Smooth muscle cell of the brain vasculature (primary cell): Measurements from ENCODE around the gene GMPR.
A peak's percentile ranks its signal among the peaks of the same experiment; 100 is the strongest.

ENCODE experiments used
- DNase-seq: peaks from one replicate; pipeline ENCODE4 v3.0.0-alpha.2; 2012; ENCODE audit warnings: low read depth, low spot score

Gene GMPR

DNA sequence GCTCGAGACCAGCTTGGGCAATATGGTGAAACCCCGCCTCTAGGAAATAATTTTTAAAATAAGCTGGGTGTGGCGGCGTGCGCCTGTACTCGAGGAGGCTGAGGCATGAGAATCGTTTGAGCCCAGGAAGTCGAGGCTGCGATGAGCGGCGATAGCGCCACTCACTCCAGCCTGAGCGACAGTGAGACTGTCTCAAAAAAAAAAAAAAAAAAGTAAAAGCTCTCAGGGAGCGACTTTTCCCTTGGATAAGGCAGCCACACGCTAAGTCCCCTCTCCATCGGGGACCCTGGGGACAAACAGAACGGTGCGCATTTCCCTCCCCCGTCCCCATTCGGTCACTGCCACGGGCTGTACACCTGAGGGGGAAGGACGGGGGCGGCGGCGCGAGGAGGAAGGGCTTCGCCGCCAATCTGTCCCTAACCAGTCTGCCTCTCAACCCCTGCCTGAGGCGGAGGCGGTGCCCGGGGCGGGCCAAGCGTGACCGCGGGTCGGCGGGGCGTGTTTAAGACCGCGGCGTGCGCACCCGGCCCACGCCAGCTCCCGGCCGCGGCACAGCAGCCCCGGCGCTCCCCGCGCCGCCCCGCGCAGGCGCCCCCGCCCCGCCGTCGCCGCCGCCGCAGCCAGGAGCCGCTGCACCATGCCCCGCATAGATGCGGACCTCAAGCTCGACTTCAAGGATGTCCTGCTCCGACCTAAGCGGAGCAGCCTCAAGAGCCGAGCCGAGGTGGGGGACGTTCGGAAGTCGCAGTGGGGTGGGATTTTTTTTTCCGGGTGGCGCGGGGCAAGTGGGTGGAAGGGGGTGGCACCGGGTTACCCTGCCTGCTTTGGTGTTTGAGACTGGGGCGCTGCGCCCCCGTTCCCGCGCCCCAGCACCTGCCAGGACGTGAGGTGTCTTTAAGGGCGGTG, at the start of gene GMPR:
Gene GMPR, plus strand, starts transcription at position 531 of the 906 bp plus-strand sequence. Its CDS starts 107 bp downstream, at position 638.
- DNase-seq = no peak

DNA sequence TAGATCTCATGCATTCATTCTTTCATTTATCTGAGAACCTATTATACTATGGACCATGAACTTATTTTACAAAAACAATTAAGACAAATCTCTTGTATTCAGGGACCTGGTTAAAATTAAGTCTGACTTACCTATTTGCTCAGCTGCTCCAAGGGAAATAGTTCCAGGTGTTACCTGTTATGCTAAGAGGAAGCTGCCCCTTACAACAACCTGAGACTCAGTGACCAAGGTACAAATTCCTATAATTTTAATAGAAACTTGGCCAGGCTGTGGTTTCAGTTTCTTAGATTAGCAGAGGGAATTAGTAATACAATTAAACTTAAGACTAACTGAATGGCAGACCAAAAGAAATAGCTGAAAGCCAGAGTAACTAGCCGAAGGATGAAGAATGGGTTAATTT, 48.2 kb upstream of the GMPR start:
- DNase-seq = no peak

DNA sequence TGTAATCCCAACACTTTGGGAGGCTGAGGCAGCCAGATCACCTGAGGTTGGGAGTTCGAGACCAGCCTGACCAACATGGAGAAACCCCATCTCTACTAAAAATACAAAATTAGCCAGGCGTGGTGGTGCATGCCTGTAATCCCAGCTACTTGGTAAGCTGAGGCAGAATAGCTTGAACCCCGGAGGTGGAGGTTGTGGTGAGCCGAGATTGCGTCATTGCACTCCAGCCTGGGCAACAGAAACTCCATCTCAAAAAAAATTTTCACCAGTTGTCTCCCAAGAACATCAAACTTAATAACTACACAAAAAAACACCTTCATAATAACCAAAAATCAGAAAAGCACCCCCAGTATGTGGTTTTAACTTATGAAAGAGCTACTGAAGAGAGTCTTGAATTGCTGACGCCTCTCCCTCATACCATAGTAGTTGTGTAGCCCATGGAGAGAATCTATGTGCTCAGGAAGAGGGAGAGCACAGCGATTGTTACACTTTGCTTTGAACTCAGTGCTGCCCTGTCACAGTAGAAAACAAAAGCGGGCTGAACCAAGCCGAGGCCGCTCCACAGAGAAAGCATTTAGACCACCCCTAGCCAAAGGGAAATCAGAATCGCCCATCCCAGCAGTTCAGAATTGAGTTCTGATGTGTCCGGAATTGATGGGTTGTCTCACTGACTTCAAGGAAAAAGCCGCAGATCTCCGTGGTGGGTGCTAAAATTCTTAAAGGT, 42.0 kb upstream of the GMPR start:
- DNase-seq = no peak

DNA sequence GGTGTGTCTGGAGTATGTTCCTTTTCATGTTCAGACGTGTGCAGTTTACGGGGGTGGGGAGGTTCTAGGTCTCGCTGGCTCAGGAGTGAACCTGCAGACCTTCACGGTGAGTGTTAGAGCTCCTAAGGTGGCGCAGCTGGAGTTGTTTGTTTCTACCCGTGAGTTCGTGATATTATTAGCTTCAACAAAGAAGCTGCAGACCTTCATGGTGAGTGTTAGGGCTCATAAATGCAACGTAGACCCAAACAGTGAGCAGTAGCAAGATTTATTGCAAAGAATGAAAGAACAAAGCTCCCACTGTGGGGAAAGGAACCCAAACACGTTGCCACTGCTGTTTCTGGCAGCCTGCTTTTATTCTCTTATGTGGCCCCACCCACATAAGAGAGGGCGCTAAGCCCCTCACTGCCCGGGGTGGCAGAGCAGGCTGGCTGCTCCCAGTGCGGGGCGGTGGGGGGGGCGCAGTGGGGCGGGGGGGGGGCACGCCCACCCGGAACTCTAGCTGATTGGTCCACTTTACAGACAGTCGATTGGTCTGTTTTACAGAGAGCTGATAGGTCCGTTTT, 41.3 kb upstream of the GMPR start:
- DNase-seq = no peak

DNA sequence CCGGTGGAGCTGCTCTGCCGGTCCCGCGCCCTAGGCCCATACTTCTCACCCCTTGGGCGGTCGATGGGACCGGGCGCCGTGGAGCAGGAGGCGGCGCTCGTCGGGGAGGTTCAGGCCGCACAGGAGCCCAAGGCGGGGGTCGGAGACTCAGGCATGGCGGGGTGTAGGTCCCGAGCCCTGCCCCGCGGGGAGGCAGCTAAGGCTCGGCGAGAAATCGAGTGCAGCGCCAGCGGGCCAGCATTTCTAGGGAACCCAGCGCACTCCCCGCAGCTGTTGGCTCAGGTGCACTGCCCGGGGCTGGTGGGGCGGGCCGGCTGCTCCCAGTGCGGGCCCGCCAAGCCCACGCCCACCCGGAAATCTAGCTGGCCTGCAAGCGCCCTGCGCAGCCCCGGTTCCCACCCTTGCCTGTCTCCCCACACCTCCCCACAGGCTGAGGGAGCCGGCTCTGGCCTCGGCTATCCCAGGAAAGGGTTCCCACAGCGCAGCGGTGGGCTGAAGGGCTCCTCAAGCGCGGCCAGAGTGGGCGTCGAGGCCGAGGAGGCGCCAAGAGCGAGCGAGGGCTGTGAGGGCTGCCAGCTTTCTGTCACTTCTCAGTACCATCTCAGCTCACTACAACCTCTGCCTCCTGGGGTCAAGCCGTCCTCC, 40.2 kb upstream of the GMPR start:
- no peak for DNase-seq

DNA sequence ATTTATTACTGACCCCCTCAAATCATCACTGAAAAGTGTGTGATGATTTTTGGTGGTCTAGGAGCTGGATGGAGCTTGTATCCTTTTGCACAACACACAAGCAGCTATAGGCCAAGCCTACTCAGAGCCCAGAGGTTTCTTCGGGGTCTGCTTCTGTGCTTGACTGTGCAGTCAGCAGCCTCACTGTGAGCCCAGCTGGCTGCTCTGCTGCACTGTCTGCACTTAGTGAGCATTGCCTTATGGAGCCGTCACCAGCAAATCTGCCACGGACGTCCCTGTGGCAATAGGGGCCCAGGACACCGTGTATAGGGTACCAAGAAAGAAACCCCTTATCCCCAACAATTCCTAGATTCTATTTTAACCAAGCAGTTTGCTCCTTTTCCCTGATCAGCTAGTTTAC, 38.6 kb upstream of the GMPR start:
- DNase-seq = no peak

DNA sequence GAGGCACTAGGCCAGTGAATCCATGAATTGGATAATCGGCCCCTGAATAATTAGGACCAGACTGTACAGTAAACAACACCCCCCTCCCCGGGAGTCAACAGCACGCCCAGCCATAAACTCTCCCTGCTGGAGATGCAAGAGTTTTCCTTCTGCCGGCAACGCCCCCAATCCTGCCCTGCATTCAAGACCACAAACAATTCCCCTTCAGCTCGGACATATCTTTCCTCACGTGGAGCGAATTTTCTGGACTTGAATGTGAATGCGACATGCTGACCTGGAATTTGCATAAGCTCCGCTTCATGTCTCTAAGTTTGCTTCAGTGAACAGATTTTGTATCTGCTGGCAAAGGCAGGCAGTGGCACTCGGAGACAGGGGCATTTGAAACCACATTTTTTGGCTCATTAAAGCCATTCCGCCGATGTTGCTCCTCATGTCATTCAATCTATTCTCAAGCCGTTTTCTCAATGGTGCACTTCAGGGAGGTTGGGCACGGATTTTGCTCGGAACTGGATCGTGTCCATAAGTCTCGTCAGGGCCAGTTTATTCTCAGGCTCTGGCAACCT, 38.0 kb upstream of the GMPR start:
- DNase-seq = no peak

DNA sequence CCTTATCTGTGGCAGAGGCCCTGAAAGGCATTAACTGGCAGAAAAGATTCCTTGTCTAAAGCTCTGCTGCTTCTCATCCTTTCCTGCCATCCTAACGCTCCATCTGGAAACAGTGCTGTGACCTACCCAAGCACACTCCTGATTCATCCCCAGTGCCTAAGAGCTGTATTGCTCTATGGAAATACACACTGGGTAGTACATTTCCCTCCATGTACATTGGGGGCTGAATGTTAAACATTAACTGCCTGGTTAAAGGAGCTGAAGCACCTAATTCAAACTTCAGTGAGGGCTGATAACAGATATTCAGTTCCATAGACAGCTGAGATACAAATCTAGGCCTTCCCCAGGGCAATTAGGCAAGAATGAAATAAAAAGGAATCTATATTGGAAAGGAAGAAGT, 36.7 kb upstream of the GMPR start:
- DNase-seq = no peak

DNA sequence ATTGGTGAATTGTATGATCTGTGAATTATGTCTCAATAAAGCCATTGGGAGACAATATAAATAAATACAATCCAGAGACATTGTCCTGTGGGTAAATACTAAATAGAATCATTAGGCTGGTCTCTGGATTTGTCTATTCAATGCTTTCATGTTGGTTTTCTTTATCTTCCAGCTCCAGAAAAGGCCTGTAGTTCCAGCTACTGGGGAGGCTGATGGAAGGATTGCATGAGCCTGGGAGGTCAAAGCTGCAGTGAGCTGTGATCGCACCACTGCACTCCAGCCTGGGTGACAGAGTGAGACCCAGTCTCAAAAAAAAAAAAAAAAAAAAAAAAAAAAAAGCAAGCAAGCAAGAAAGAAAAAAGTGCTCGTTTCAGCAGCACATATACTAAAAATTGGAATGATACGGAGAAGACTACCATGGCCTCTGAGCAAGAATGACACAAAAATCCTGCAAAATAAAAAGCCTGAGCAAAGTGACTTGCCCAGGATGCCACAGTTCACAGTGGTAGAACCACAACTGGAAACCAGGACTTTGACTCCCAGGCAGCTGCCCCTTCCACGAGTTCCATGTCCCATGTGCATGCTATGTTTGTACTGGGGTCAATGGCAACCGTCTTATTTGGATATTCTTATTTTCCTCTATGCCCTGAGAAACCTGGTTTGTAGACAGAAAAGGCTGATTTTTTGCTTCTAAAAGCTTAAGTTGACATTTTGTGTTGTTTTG, 33.6 kb upstream of the GMPR start:
- no peak for DNase-seq

DNA sequence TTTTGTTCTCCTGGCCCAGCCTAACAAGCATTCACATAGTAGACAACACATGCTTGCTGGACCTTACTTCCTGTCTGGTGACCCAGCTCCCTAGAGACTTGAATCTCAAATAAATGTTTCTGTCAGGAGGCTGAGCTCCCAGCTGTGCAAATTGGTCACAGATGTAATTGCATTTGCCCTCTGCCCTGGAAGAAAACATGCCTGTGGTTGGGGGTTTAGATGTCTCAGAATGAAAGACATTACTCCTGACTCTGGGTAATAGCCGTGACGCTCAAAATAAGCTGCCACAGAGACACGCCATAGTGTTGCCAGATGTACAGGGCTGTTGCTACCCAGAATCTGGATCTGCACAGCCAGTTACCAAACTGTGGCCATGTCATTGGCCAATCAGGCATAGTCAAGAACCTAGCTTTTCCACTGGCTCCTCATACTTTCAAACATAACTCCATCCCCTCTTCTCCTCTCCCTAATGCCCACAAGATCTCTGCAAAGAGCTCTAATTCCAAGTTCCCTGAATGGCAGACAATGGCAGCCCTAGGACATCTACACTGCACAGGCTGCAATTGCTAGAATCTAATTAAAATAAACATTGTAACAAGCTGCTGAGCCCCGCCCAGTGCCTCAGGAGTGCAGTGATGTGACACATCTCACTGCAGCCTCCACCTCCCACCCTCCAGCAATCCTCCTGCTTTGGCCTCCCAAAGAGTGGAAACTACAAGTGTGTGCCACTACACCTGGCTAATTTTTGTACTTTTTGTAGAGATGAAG, 32.8 kb upstream of the GMPR start:
- DNase-seq = peak; percentile 98

DNA sequence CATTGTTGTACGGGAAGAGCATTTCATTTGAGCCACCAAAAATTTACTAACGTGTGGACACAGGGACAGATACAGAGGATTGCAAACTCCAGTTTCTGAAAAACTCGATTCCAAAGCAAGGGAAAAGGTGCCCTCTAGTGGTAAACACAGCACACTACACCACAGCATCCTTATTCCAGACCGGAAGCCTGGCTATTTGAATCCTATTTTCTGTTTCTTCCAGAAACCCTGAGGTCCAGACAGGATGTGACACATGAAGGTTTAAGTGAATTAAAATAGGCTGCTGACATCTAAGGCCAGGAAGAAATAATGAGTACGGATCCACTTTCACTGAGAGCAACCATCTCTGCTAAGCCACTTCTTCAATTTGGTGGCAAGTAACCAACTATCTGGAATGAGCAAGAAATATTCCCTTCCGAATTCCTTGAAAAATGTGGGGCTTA, 31.8 kb upstream of the GMPR start:
- DNase-seq = peak; percentile 55

DNA sequence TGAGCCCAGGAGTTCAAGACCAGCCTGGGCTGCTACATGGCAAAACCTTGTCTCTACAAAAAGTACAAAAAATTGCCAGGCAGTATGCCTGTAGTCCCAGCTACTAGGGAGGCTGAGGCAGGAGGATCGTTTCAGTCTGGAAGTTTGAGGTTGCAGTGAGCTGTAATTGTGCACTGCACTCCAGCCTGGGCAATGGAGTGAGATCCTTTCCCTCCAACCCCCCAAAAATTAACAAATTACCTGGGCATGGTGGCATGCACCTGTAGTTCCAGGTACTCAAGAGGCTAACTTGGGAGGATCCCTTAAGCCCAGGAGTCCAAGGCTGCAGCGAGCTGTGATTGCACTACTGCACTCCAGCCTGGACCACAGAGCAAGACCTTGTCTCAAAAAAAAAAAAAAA, 29.4 kb upstream of the GMPR start:
- DNase-seq = no peak

DNA sequence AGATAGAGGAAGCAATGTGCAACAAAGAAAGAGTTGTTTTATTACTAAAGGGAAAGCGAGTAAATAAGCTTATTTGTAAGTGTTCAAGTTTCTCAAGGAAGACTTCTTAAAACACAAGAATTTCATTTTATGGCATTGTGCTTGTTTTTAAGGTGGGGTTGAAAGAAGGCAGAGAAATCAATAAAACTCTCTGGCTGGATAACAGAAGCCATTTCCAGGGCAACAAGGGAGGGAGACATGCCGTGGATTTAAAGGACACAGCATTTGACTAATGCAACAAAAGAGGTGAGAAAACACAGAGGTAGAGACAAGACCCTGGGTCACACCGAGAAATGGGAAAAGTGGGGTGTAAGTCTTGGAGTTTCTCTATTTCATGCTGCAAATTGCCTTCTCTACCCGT, 28.8 kb upstream of the GMPR start:
- DNase-seq = no peak

DNA sequence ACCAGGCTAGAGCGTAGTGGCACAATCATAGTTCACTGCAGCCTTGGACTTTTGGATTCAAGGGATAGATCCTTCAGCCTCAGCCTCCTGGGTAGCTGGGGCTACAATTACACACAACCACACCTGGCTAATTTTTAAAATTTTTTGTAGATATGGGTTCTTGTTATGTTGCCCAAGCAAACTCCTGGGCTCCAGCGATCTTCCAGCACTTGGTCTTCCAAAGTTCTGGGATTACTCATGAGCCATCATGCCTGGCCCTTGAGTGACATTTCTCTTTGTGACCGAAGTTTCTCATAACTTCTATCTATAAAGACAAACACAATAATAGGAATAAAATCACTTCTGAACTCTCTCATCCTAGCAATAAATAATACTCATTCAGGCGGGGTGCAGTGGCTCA, 26.1 kb upstream of the GMPR start:
- no peak for DNase-seq

DNA sequence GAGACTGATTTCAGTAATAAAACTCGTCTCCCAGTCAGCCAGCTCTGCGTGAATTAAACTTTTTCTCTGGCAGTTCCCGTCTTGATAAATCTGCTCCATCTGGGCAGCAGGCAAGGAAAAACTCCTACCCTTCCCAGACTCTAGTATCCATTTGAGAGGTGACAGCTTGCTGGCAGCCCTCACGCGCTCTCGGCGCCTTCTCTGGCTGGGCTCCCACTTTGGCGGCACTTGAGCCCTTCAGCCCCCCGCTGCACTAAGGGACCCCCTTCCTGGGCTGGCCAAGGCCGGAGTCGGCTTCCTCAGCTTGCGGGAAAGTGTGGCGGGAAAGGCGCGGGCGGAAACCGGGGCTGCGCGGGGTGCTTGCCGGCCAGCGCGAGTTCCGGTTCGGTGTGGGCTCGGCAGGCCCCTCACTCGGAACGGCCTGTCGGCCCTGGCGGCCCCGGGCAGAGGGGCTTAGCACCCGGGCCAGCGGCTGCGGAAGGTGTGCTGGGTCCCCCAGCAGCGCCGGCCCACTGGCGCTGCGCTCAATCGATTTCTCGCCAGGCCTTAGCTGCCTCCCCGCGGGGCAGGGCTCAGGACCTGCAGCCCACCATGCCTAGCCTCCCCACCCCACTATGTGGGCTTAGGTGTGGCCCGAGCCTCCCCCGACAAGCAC, 21.8 kb upstream of the GMPR start:
- no peak for DNase-seq

DNA sequence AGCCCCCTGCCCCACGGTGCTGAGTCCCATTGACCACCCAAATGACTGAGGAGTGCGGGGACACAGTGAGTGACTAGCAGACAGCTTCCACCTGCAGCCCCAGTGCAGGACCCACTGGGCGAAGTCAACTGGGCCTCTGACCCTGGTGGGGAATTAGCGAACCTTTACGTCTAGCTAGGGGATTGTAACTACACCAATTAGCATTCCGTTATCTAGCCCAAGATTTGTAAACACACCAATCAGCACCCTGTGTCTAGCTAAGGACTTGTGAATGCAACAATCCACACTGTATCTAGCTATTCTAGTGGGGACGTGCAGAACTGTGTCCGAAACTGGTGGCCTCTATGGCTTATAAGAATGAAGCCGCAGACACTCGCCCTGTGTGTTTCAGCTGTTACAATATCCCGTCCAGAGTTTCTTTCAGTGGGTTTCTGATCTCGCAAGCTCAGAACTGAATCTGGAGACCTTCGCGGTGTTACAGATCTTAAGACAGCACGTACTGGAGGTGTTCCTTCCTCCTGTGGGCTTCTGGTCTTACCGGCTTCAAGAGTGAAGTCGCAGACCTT, 21.1 kb upstream of the GMPR start:
- DNase-seq = no peak

DNA sequence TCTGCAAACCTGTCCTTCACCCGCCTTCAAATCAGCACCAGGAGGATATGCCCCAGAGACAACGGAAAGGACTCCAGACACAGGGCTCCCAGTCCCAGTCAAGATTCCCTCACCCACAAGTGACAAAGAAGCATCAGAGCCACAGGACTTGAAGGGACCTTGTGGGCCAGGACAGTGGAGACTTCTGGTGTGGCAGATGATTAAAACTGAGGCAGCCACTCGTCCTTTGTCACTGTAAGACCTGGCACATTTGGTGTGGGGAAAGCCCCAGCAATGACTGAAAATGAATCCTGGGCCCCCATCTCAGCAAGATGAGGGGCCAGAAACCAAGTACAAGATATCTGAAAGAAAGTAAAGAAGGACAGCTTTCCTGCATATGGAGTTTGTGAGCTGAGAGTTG, 15.6 kb upstream of the GMPR start:
- no peak for DNase-seq

DNA sequence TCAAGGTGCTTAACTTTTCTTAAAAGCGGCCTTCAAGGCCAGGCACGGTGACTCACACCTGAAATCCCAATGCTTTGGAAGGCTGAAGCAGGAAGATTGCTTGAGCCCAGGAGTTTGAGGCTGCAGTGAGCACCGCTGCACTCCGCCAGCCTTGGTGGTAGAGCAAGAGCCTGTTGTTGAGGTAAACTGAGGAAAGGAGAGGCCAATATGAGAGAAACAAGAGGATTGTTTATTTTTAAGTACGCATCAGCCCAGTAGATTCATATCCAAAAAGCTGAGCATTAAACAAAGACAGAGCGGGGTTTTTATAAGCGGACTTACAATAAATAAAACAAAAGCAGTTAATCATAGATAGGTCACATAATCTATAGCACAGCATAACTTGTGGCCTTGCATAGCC, 15.0 kb upstream of the GMPR start:
- no peak for DNase-seq

DNA sequence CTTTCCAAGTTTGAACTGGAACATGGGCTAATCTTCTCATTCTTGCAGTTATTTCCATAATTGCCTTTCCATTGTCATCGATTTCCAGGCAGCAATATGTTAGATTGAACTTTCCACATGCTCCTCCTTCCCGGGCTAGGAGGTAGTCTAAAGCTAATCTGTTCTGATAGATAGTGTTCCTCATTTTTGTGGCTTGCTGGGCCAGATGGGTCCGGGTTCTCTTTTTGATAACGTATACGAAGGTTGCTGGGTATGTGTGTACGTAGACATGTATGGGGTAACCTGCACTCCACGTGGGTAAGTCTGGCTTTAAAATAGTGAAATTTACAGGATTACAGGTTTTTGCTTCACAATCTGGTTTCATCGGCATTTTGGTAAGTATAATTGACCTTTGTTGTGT, 14.0 kb upstream of the GMPR start:
- no peak for DNase-seq
